ENCODE measurements around the gene HPN. TPM values are rescaled to one million over a fixed set of nuclear protein-coding genes. Genes with fewer than 3 reads are reported as not detected.
A peak's percentile ranks its signal among the peaks of the same experiment; 100 is the strongest.
"Not testable (repeated sequence)": the region's sequence is repeated elsewhere in the genome, so short reads cannot be mapped to it uniquely, and the experiment has no call there.

HPN gene
- total RNA-seq, 4 donors from 2014 or later: 0.26 to 1.7 (median 0.56) TPM; not detected in 1

DNA sequence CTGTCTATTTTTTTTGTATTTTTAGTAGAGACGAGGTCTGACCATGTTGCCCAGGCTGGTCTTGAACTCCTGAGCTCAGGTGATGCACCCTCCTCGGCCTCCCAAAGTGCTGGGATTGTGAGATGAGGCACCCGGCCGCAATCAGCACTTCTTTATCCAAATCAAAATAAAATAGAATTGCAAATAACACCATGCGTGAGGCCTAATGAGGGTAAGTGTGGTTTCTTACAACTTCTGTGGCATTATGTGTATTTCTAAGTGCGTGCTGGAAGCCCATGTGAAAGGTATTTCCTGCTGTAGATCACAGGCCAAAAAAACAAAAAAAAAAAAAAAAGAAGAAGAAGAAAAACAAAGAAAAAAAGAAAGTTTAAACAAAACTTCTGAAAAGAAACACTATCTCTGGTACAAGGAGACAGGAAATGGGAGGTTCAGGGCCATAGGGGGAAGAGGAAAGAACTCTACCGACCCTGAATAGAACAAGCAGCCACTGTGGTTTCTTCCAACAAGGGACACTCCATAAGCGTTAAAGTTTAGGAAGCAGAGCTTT, 44.4 kb upstream of the HPN start:
- no peak overlapping the region for H3K4me3 ChIP-seq
- DNase-seq (ENCODE audit: low spot score in 2 of 2): no peak
- peak overlapping the region; percentile 39 for H3K27ac ChIP-seq
- peaks cover 32% of the 10 kb centered on the region for H3K4me1 ChIP-seq
- no peaks in the 10 kb centered on the region for H3K27me3 ChIP-seq
- H3K36me3 ChIP-seq: no peaks in the 10 kb centered on the region
- no peaks in the 10 kb centered on the region for H3K9me3 ChIP-seq
- TF ChIP-seq POLR2A (IDR thresholded peaks at IDR 0.05): no peak
- TF ChIP-seq EP300 (IDR thresholded peaks at IDR 0.05): no peak
- 79% methylated on average over 8 of the region's 8 CpGs for WGBS

- not testable (repeated sequence) for H3K9me3 ChIP-seq; H3K27me3 ChIP-seq; H3K27ac ChIP-seq; H3K4me3 ChIP-seq; DNase-seq (ENCODE audit: low spot score in 2 of 2); H3K36me3 ChIP-seq
- 89% methylated on average over 7 of the region's 7 CpGs for WGBS
- peaks cover 41% of the 10 kb centered on the region for H3K4me1 ChIP-seq
Observed at GRCh38 chr19:34998224-34998623, 43.3 kb upstream of the HPN start.

DNA sequence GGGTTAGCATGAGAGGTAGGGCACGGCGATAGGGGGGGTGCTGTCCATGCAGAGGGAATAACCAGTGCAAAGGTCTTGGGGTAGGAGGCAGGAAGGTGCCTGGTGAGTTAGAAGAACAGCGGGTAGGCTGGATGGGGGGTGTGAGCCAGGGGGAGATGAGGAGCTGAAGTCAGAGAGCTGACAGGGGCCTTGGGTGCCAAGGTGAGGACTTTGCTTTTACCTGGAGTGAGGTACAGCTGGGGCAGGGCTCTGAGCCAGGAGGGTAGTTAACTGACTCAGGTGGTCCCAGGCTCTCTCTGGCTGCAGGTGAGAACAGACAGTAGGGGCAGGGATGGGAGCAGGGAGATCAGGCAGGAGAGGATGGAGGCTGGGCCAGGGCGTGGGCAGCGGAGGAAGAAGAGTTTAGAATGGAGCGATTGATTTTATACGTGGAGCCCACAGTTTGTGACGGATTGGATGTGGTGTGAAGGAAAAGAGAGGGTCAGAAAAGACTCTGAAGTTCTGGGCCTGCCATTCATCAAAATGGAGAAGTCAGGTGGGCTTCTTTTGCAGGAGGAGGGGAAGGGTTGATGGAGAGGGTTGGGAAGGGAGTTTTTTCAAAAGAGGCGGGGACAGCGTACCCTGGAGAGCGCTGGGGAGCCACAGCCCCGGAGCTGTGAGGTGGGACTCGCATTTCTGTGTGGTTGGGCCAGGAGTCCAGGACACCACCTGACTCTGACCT, 42.6 kb upstream of the HPN start:
- H3K27ac ChIP-seq: peak overlapping the region; percentile 93
- H3K4me3 ChIP-seq: peak overlapping the region; percentile 65
- TF ChIP-seq, protein P1, sequence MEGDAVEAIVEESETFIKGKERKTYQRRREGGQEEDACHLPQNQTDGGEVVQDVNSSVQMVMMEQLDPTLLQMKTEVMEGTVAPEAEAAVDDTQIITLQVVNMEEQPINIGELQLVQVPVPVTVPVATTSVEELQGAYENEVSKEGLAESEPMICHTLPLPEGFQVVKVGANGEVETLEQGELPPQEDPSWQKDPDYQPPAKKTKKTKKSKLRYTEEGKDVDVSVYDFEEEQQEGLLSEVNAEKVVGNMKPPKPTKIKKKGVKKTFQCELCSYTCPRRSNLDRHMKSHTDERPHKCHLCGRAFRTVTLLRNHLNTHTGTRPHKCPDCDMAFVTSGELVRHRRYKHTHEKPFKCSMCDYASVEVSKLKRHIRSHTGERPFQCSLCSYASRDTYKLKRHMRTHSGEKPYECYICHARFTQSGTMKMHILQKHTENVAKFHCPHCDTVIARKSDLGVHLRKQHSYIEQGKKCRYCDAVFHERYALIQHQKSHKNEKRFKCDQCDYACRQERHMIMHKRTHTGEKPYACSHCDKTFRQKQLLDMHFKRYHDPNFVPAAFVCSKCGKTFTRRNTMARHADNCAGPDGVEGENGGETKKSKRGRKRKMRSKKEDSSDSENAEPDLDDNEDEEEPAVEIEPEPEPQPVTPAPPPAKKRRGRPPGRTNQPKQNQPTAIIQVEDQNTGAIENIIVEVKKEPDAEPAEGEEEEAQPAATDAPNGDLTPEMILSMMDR (IDR thresholded peaks at IDR 0.05): no peak
- no peak for TF ChIP-seq EP300 (IDR thresholded peaks at IDR 0.05)
- no peak for TF ChIP-seq POLR2AphosphoS5 (IDR thresholded peaks at IDR 0.05)
- TF ChIP-seq POLR2A (IDR thresholded peaks at IDR 0.05): no peak
- no peaks in the 10 kb centered on the region for H3K27me3 ChIP-seq
- 48% methylated on average over 13 of the region's 13 CpGs for WGBS
- H3K36me3 ChIP-seq: no peaks in the 10 kb centered on the region
- H3K4me1 ChIP-seq: peaks cover 44% of the 10 kb centered on the region
- DNase-seq (ENCODE audit: low spot score in 2 of 2): no peak
- no peaks in the 10 kb centered on the region for H3K9me3 ChIP-seq

- TF ChIP-seq, protein P1 (IDR thresholded peaks at IDR 0.05): no peak
- no peak for TF ChIP-seq POLR2AphosphoS5 (IDR thresholded peaks at IDR 0.05)
- TF ChIP-seq EP300 (IDR thresholded peaks at IDR 0.05): no peak
- TF ChIP-seq POLR2A (IDR thresholded peaks at IDR 0.05): peak in 1 of 2 donors; percentile 41
- peak within 1 kb of the TSS; percentile 93 for H3K27ac ChIP-seq
- H3K36me3 ChIP-seq: no peaks in the 10 kb centered on the region
- no peaks in the 10 kb centered on the region for H3K27me3 ChIP-seq
- peak; percentile 87 to 89 for DNase-seq (ENCODE audit: low spot score in 2 of 2)
- peak within 1 kb of the TSS; percentile 65 for H3K4me3 ChIP-seq
- 2% methylated on average over 23 of the region's 45 CpGs for WGBS
- H3K9me3 ChIP-seq: no peaks in the 10 kb centered on the region
- H3K4me1 ChIP-seq: peaks cover 47% of the 10 kb centered on the region
Observed at GRCh38 chr19:34999498-35000337, 41.8 kb upstream of the HPN start, which contains the start of gene GRAMD1A. Gene GRAMD1A, plus strand, starts transcription at chr19:35000323. Its CDS starts 156 bp downstream, at chr19:35000479.

DNA sequence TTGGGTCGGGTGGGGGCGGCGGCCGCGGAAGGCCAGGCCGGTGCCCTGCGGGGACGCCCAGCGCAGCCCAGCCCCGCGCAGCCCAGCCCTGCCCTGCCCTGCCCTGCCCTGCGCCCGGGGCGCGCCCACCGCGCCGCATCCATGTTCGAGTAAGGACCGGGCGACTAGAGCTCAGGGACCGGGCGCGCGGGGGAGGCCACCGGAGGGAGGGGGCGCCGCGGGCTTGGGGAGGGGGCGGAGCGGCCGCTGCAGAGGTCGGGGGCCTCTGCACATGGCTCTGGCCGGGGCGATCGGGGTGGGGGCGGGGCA, 41.2 kb upstream of the HPN start:
- WGBS: 5% methylated on average over 16 of the region's 37 CpGs
- Histone ChIP-seq H3K36me3 (peaks cover 1% of the 10 kb centered on the region), H3K27me3 (no peaks in the 10 kb centered on the region), H3K4me3 (peak overlapping the region; percentile 65), H3K27ac (peak overlapping the region; percentile 93), H3K9me3 (no peaks in the 10 kb centered on the region), H3K4me1 (peaks cover 47% of the 10 kb centered on the region)
- TF ChIP-seq EP300 (IDR thresholded peaks at IDR 0.05) (no peak), POLR2A (IDR thresholded peaks at IDR 0.05) (no peak), POLR2AphosphoS5 (IDR thresholded peaks at IDR 0.05) (no peak)
- TF ChIP-seq, protein P1 (IDR thresholded peaks at IDR 0.05): no peak
- DNase-seq (ENCODE audit: low spot score in 2 of 2): no peak

Data from suprapubic skin (tissue), 4 donors.